ENCODE data around the gene TSPAN4.

GRCh38 chr11:818396-819128 is 24.1 kb upstream of the TSPAN4 start, which contains the start of gene PNPLA2:
- TF ChIP-seq, protein P1, sequence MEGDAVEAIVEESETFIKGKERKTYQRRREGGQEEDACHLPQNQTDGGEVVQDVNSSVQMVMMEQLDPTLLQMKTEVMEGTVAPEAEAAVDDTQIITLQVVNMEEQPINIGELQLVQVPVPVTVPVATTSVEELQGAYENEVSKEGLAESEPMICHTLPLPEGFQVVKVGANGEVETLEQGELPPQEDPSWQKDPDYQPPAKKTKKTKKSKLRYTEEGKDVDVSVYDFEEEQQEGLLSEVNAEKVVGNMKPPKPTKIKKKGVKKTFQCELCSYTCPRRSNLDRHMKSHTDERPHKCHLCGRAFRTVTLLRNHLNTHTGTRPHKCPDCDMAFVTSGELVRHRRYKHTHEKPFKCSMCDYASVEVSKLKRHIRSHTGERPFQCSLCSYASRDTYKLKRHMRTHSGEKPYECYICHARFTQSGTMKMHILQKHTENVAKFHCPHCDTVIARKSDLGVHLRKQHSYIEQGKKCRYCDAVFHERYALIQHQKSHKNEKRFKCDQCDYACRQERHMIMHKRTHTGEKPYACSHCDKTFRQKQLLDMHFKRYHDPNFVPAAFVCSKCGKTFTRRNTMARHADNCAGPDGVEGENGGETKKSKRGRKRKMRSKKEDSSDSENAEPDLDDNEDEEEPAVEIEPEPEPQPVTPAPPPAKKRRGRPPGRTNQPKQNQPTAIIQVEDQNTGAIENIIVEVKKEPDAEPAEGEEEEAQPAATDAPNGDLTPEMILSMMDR (conservative IDR thresholded peaks at IDR 0.05) = no peak
- TF ChIP-seq EZH2 (IDR thresholded peaks at IDR 0.05; ENCODE audit: low read depth) = no peak

All from PC-9 (cell line).